Endothelial cell (in vitro differentiated cells): ENCODE data around the gene POLA2. TPM values are rescaled to one million over a fixed set of nuclear protein-coding genes. Genes with fewer than 3 reads are reported as not detected.

Source experiments
- DNase-seq: peaks from one replicate; pipeline ENCODE4 v3.0.0; 2021; ENCODE audit warnings: low spot score
- H3K27ac Mint-ChIP-seq: one replicate; pipeline ENCODE4 v1.8.0; 2021; ENCODE audit warnings: mixed read lengths, inconsistent platforms; ENCODE audit not compliant: unreplicated experiment
- H3K27me3 Mint-ChIP-seq: one replicate; pipeline ENCODE4 v1.8.0; 2021; ENCODE audit warnings: mild to moderate bottlenecking, moderate library complexity, mixed read lengths, inconsistent platforms; ENCODE audit not compliant: unreplicated experiment
- H3K36me3 Mint-ChIP-seq: one replicate; pipeline ENCODE4 v1.8.0; 2021; ENCODE audit warnings: mild to moderate bottlenecking, low read depth, mixed read lengths, inconsistent platforms; ENCODE audit not compliant: unreplicated experiment
- H3K4me1 Mint-ChIP-seq: one replicate; pipeline ENCODE4 v1.8.0; 2021; ENCODE audit warnings: mild to moderate bottlenecking, mixed read lengths, inconsistent platforms; ENCODE audit not compliant: unreplicated experiment
- H3K4me3 Mint-ChIP-seq: one replicate; pipeline ENCODE4 v1.8.0; 2021; ENCODE audit warnings: mild to moderate bottlenecking, mixed read lengths, inconsistent platforms; ENCODE audit not compliant: unreplicated experiment
- H3K9me3 Mint-ChIP-seq: one replicate; pipeline ENCODE4 v1.8.0; 2021; ENCODE audit warnings: mixed read lengths, inconsistent platforms; ENCODE audit not compliant: unreplicated experiment
- total RNA-seq: library from RNA; stranded (reverse); fragmentation: NEBNext Ultra II Directional; extraction: Animal tissue kit (Norgen Biotek cat#: 25700); gene quantifications from one replicate; pipeline ENCODE4 v1.2.1, GENCODE V29; 2021; ENCODE audit not compliant: unreplicated experiment
- TF ChIP-seq, protein P1 (sequence below): fragments of 200-600 bp; sonication (generic); IDR thresholded peaks from one replicate; pipeline ENCODE4 v1.5.0; 2021; ENCODE audit warnings: antibody characterized with exemption; ENCODE audit not compliant: unreplicated experiment

The POLA2 gene
- total RNA-seq, 1 donor from 2014 or later, result 17.9 TPM

GRCh38 chr11:65315866-65316226 lies 54.1 kb downstream of the POLA2 start:
- no peak for DNase-seq
- Mint-ChIP-seq H3K36me3 (no peaks in the 10 kb centered on the region), H3K4me1 (peaks cover 33% of the 10 kb centered on the region), H3K4me3 (peak overlapping the region; percentile 93), H3K27ac (peak overlapping the region; percentile 93), H3K27me3 (peaks cover 16% of the 10 kb centered on the region), H3K9me3 (no peaks in the 10 kb centered on the region)
- TF ChIP-seq, protein P1, sequence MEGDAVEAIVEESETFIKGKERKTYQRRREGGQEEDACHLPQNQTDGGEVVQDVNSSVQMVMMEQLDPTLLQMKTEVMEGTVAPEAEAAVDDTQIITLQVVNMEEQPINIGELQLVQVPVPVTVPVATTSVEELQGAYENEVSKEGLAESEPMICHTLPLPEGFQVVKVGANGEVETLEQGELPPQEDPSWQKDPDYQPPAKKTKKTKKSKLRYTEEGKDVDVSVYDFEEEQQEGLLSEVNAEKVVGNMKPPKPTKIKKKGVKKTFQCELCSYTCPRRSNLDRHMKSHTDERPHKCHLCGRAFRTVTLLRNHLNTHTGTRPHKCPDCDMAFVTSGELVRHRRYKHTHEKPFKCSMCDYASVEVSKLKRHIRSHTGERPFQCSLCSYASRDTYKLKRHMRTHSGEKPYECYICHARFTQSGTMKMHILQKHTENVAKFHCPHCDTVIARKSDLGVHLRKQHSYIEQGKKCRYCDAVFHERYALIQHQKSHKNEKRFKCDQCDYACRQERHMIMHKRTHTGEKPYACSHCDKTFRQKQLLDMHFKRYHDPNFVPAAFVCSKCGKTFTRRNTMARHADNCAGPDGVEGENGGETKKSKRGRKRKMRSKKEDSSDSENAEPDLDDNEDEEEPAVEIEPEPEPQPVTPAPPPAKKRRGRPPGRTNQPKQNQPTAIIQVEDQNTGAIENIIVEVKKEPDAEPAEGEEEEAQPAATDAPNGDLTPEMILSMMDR, result peak; percentile 47

DNA sequence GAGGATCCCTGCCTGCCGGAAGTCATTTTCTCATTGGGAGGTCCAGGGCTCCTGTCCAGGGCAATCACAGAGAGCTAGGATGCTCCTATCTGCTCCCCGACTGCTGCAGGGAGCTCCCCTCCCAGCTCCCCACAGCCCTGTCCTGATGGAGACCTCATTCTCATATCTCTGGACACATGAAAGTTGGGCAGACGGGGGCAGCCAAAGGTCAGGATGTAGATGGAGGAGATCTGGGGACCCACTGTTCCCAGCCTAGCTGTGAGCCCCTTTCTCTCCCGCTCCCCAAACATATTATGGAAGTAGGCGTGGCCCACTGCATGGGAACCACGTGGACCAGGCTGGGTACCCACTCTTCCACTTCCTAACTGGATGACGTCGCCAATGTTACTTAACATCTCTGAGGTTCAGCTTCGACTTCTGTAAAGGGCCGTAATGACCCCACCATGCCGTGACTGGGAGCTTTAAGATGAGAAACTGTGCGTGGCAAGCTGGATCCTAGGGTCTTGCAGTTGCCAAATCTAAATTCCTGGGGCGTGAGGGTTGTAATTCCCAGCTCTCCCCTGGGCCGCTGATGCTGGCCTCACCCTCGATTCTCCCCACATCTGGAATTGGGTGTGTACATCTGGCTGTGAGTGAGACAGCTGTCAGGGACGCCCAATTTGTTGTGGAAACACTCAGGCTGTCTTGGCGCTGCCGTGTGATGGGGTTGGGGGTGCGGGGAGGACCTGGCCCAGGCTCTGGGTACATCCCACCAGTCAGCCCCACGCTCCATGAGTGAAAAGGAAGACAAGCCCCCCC lies 54.7 kb downstream of the POLA2 start:
- peak overlapping the region; percentile 93 for H3K27ac Mint-ChIP-seq
- DNase-seq, result peak; percentile 27
- H3K36me3 Mint-ChIP-seq, result no peaks in the 10 kb centered on the region
- H3K4me3 Mint-ChIP-seq, result peak overlapping the region; percentile 93
- H3K4me1 Mint-ChIP-seq, result peaks cover 33% of the 10 kb centered on the region
- peaks cover 16% of the 10 kb centered on the region for H3K27me3 Mint-ChIP-seq
- no peaks in the 10 kb centered on the region for H3K9me3 Mint-ChIP-seq
- TF ChIP-seq, protein P1, result no peak

DNA sequence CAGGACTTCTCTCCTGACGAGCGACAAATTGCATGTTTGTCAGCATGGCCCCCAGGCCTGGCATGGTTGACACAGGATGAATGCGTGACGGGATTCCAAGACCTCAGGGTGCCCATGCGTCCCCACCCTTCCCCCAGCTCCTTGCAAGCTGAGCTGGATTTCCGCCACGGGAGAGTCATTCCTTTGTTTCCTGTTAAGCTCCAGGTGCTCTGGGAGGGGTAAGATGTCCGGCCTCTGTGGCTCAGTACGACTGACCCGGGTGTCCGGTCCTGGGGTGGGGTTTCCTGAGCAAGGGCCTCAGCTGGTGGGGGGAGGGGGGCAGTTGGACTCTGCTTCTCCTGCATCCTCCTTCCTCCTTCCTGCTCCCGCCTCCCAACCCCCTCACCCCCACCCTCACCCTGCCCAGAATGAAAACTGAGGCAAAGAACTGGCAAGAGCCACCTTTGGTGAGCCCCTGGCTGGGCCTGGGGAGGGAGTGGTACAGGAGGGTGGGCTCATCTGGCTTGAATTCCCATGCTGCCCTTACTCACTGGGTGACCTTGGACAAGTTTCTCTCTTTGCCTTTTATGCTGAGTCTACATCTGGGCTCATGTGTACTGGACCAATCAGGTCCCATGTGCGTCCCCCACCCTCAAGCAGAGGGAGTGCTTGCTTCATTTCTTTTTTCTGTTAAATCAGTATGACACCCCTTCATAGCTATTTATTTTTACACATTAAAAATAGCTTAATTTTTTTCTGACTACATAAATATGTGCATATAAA lies 55.4 kb downstream of the POLA2 start:
- Mint-ChIP-seq H3K36me3 (peaks cover 3% of the 10 kb centered on the region), H3K27me3 (peaks cover 16% of the 10 kb centered on the region), H3K4me3 (peak overlapping the region; percentile 93), H3K27ac (peak overlapping the region; percentile 93), H3K9me3 (no peaks in the 10 kb centered on the region), H3K4me1 (peaks cover 33% of the 10 kb centered on the region)
- TF ChIP-seq, protein P1, result no peak
- peak; percentile 69 for DNase-seq

GRCh38 chr11:65320386-65321075 lies 58.8 kb downstream of the POLA2 start:
- H3K4me1 Mint-ChIP-seq, result peaks cover 26% of the 10 kb centered on the region
- peak overlapping the region; percentile 70 for H3K4me3 Mint-ChIP-seq
- H3K9me3 Mint-ChIP-seq, result no peaks in the 10 kb centered on the region
- H3K36me3 Mint-ChIP-seq, result peaks cover 12% of the 10 kb centered on the region
- no peak overlapping the region for H3K27ac Mint-ChIP-seq
- DNase-seq, result no peak
- TF ChIP-seq, protein P1, result no peak
- peaks cover 13% of the 10 kb centered on the region for H3K27me3 Mint-ChIP-seq
